MM.1S (cell line): ENCODE measurements around the gene MYH15.

Experiments
- DNase-seq: peaks from one replicate; pipeline ENCODE4 v3.0.0-alpha.2; 2015
- H2AFZ ChIP-seq: fragments of 300-600 bp; sonication (generic); 2 replicates; pipeline ENCODE4 v1.6.0; 2016; ENCODE audit warnings: antibody characterized with exemption, low read length
- H3F3A ChIP-seq: fragments of 300-600 bp; sonication (generic); 2 replicates; pipeline ENCODE4 v1.6.1; 2016; ENCODE audit warnings: mild to moderate bottlenecking, antibody characterized with exemption, low read length, moderate library complexity, mixed read lengths; ENCODE audit not compliant: insufficient read depth
- H3K27ac ChIP-seq: fragments of 300-600 bp; sonication (generic); 2 replicates; pipeline ENCODE4 v1.5.1; 2016; ENCODE audit warnings: mild to moderate bottlenecking, low read length
- H3K27me3 ChIP-seq: fragments of 300-600 bp; sonication (generic); replicated peaks from 2 replicates; pipeline ENCODE4 v1.6.0; 2016; ENCODE audit warnings: low read length; ENCODE audit not compliant: insufficient read depth
- H3K36me3 ChIP-seq: fragments of 300-600 bp; sonication (generic); replicated peaks from 2 replicates; pipeline ENCODE4 v1.6.1; 2016; ENCODE audit warnings: mild to moderate bottlenecking, low read length, mixed read lengths; ENCODE audit not compliant: insufficient read depth
- H3K4me1 ChIP-seq: fragments of 300-600 bp; sonication (generic); 2 replicates; pipeline ENCODE4 v1.6.1; 2016; ENCODE audit warnings: low read length, mixed read lengths
- H3K4me2 ChIP-seq: fragments of 300-600 bp; sonication (generic); 2 replicates; pipeline ENCODE4 v1.6.0; 2016; ENCODE audit warnings: low read depth, low read length
- H3K4me3 ChIP-seq: fragments of 300-600 bp; sonication (generic); 2 replicates; pipeline ENCODE4 v1.5.1; 2016; ENCODE audit warnings: low read length, mixed read lengths
- H3K79me2 ChIP-seq: fragments of 300-600 bp; sonication (generic); 2 replicates; pipeline ENCODE4 v1.6.1; 2016; ENCODE audit warnings: mixed run types, low read length, mixed read lengths
- H3K9ac ChIP-seq: fragments of 300-600 bp; sonication (generic); 2 replicates; pipeline ENCODE4 v1.6.1; 2016; ENCODE audit warnings: low read length, mixed read lengths
- H3K9me2 ChIP-seq: fragments of 300-600 bp; sonication (generic); replicated peaks from 2 replicates; pipeline ENCODE4 v1.6.1; 2016; ENCODE audit warnings: mild to moderate bottlenecking, low read length, mixed read lengths; ENCODE audit not compliant: insufficient read depth
- H3K9me3 ChIP-seq: fragments of 300-600 bp; sonication (generic); replicated peaks from 2 replicates; pipeline ENCODE4 v1.6.1; 2016; ENCODE audit warnings: mild to moderate bottlenecking, low read length, mixed read lengths; ENCODE audit not compliant: insufficient read depth
- H4K20me1 ChIP-seq: fragments of 300-600 bp; sonication (generic); 2 replicates; pipeline ENCODE4 v1.6.1; 2016; ENCODE audit warnings: mild to moderate bottlenecking, low read length, moderate library complexity, mixed read lengths; ENCODE audit not compliant: insufficient read depth
- EZH2 ChIP-seq: fragments of 300-600 bp; sonication (generic); optimal IDR thresholded peaks from 2 replicates; pipeline ENCODE3; 2017; ENCODE audit warnings: low read depth, mild to moderate bottlenecking, antibody characterized with exemption, low read length, mixed read lengths
- EZH2phosphoT487 ChIP-seq: fragments of 300-600 bp; sonication (generic); IDR thresholded peaks from 2 replicates; pipeline ENCODE4 v1.6.1; 2018; ENCODE audit warnings: antibody characterized with exemption, low read length
- TF ChIP-seq, protein P1 (sequence below): fragments of 300-600 bp; sonication (generic); IDR thresholded peaks from 2 replicates; pipeline ENCODE4 v1.5.1; 2016; ENCODE audit warnings: antibody characterized with exemption, low read length, mixed read lengths

Gene MYH15

DNA sequence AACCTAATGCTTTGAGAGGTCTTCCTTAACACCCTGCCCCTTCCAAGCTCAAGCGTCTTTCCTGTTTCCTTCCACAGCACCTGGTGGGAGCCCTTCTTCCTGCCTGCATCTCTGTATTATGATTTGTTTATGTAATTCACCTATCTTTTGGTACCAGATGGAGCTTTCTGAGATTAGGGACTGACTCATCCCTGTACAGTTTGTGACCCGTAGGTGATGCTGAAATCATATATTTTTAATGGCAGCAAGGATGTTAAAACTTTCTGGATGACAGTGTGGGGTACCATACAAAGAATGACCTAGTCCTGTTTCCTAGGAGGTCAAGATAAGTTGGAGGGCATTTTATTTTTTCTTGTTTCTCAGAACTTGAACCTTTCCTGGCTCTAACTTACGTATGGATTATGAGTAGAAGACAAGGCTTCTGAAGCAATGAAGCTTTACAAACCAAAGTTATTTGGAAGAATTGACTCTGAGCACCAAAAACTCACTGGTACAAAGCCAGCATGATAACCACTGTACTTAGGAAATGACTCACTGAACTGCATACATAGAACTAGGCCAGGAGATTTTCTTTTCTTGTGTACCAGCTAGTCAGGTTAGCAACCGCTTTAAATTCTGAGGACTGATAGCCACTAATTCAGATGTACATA, 167.4 kb downstream of the MYH15 start:
- Histone ChIP-seq H3K4me3 (no peak overlapping the region), H3K4me2 (no peak overlapping the region), H3F3A (no peaks in the 10 kb centered on the region), H3K79me2 (no peaks in the 10 kb centered on the region), H3K9me2 (no peaks in the 10 kb centered on the region), H2AFZ (no peak overlapping the region), H4K20me1 (no peaks in the 10 kb centered on the region), H3K27me3 (no peaks in the 10 kb centered on the region), H3K27ac (no peak overlapping the region), H3K9me3 (no peaks in the 10 kb centered on the region), H3K36me3 (no peaks in the 10 kb centered on the region), H3K9ac (no peak overlapping the region), H3K4me1 (0 out of 2 replicates have a peak, but pooled peaks cover 5% of the 10 kb centered on the region)
- TF ChIP-seq EZH2, result no peak
- TF ChIP-seq, protein P1, sequence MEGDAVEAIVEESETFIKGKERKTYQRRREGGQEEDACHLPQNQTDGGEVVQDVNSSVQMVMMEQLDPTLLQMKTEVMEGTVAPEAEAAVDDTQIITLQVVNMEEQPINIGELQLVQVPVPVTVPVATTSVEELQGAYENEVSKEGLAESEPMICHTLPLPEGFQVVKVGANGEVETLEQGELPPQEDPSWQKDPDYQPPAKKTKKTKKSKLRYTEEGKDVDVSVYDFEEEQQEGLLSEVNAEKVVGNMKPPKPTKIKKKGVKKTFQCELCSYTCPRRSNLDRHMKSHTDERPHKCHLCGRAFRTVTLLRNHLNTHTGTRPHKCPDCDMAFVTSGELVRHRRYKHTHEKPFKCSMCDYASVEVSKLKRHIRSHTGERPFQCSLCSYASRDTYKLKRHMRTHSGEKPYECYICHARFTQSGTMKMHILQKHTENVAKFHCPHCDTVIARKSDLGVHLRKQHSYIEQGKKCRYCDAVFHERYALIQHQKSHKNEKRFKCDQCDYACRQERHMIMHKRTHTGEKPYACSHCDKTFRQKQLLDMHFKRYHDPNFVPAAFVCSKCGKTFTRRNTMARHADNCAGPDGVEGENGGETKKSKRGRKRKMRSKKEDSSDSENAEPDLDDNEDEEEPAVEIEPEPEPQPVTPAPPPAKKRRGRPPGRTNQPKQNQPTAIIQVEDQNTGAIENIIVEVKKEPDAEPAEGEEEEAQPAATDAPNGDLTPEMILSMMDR, result no peak
- TF ChIP-seq EZH2phosphoT487, result no peak
- DNase-seq, result no peak

DNA sequence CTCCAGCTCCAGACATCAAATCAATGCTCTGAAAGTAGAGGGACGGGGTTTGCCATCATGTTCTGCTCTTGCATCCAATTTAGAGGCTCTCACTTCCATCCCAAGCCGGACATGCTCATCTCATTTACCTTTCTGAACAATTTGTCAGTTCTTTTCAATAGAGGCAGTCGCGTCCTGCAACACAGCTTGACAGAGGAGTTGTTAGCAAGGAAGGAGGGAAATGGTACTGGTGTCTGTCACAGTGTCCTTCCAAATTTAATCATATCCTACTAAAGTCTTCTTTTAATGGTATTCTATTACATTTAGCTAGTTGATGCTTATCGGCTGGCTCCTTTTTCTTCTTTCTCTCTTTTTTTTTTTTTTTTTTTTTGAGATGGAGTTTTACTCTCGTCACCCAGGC, 168.5 kb downstream of the MYH15 start:
- Histone ChIP-seq H3K4me3 (no peak overlapping the region), H3F3A (no peaks in the 10 kb centered on the region), H3K9ac (no peak overlapping the region), H3K9me2 (no peaks in the 10 kb centered on the region), H3K79me2 (no peaks in the 10 kb centered on the region), H4K20me1 (no peaks in the 10 kb centered on the region), H2AFZ (no peak overlapping the region), H3K4me1 (0 out of 2 replicates have a peak, but pooled peaks cover 5% of the 10 kb centered on the region), H3K36me3 (no peaks in the 10 kb centered on the region), H3K27me3 (no peaks in the 10 kb centered on the region), H3K27ac (no peak overlapping the region), H3K4me2 (no peak overlapping the region), H3K9me3 (no peaks in the 10 kb centered on the region)
- TF ChIP-seq EZH2, result no peak
- TF ChIP-seq EZH2phosphoT487, result no peak
- TF ChIP-seq, protein P1, result no peak
- no peak for DNase-seq

DNA sequence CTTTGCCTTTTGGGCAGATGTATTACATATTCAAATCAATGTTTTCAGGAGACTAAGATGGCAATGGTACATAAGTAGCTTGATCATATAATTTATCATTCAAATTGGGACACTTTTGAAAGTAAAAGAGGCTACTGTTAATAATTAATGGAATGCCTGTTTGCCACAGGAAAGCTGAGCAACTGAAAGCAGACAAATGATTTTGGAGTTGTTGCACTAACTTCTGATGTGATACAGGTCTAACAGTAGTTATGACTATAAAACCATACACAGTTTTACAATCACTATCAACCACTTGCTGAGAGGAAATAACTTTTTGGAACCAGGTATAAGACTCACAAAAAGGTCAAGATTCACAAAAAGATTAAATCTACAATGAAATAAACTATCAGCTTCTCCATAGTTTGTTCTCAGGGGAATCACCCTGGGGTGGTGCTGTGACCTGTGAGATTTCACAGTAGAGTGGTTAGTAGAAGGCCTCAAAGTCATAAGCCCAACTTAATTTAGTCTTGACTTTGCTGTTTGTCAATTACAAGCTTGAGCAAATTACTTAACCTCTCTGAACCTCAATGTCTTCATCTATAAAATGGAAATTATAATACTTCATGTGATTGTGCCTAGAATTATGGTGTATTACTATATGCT, 171.4 kb downstream of the MYH15 start:
- no peaks in the 10 kb centered on the region for H3K9me3 ChIP-seq
- no peak for DNase-seq
- TF ChIP-seq EZH2phosphoT487, result no peak
- TF ChIP-seq, protein P1, result no peak
- no peak for TF ChIP-seq EZH2
- H3K36me3 ChIP-seq, result no peaks in the 10 kb centered on the region
- no peaks in the 10 kb centered on the region for H3F3A ChIP-seq
- H3K9me2 ChIP-seq, result no peaks in the 10 kb centered on the region
- no peak overlapping the region for H2AFZ ChIP-seq
- no peaks in the 10 kb centered on the region for H3K79me2 ChIP-seq
- no peaks in the 10 kb centered on the region for H4K20me1 ChIP-seq
- no peak overlapping the region for H3K4me3 ChIP-seq
- no peak overlapping the region for H3K9ac ChIP-seq
- no peak overlapping the region for H3K4me2 ChIP-seq
- no peak overlapping the region for H3K27ac ChIP-seq
- no peaks in the 10 kb centered on the region for H3K27me3 ChIP-seq
- H3K4me1 ChIP-seq, result no peaks in the 10 kb centered on the region
